ENCODE results near the gene CD40. TPM values are rescaled to one million over a fixed set of nuclear protein-coding genes. Genes with fewer than 3 reads are reported as not detected.

Gene CD40
- total and polyA plus RNA-seq, 2 donors (not counting 1 experiment from before 2014, with no cell fraction given) = 1.5 to 2.3 TPM

GRCh38 chr20:46161921-46162320 lies 43.8 kb downstream of the CD40 start:
- DNase-seq (ENCODE audit: low read depth in 2 of 2) = no peak
- no peak for TF ChIP-seq CTCF (conservative IDR thresholded peaks at IDR 0.05 in 1 of 2, IDR thresholded peaks at IDR 0.05 in 1 of 2; ENCODE audit: low read depth in 1 of 2, low read length in 2 of 2)
- TF ChIP-seq EZH2 (IDR thresholded peaks at IDR 0.05; ENCODE audit: low read length, missing control alignments) = no peak
- H3K4me3 ChIP-seq (replicated peaks in 1 of 4; ENCODE audit: control extremely low read depth in 1 of 4, insufficient read depth in 1 of 4, low read depth in 3 of 4, low read length in 4 of 4) = no peak overlapping the region
- no peaks in the 10 kb centered on the region for H3K9me3 ChIP-seq (ENCODE audit: control insufficient read depth, insufficient read depth, low read depth, low read length)
- H3K4me2 ChIP-seq (ENCODE audit: extremely low read depth, insufficient read depth, low read length) = no peak overlapping the region
- no peak overlapping the region for H3K9ac ChIP-seq (ENCODE audit: insufficient read depth, low read length)
- no peaks in the 10 kb centered on the region for H3K36me3 ChIP-seq (ENCODE audit: control insufficient read depth, insufficient read depth, low read length)
- no peaks in the 10 kb centered on the region for H3K79me2 ChIP-seq (ENCODE audit: control insufficient read depth, insufficient read depth, low read length)
- H4K20me1 ChIP-seq (ENCODE audit: control insufficient read depth, extremely low read depth, insufficient read depth, low read length) = no peaks in the 10 kb centered on the region
- H3K27me3 ChIP-seq (ENCODE audit: control insufficient read depth, insufficient read depth, low read length) = peaks cover 6% of the 10 kb centered on the region
- H2AFZ ChIP-seq (ENCODE audit: low read length) = no peak overlapping the region
- H3K27ac ChIP-seq (ENCODE audit: insufficient read depth, low read length) = no peak overlapping the region
- no peaks in the 10 kb centered on the region for H3K4me1 ChIP-seq (ENCODE audit: control insufficient read depth, extremely low read depth, insufficient read depth, low read length)

GRCh38 chr20:46164254-46164653 lies 46.1 kb downstream of the CD40 start:
- Histone ChIP-seq H3K27ac (ENCODE audit: insufficient read depth, low read length) (no peak overlapping the region), H3K4me1 (ENCODE audit: control insufficient read depth, extremely low read depth, insufficient read depth, low read length) (no peaks in the 10 kb centered on the region), H3K36me3 (ENCODE audit: control insufficient read depth, insufficient read depth, low read length) (no peaks in the 10 kb centered on the region), H3K4me2 (ENCODE audit: extremely low read depth, insufficient read depth, low read length) (no peak overlapping the region), H3K27me3 (ENCODE audit: control insufficient read depth, insufficient read depth, low read length) (peaks cover 6% of the 10 kb centered on the region), H3K4me3 (replicated peaks in 1 of 4; ENCODE audit: control extremely low read depth in 1 of 4, insufficient read depth in 1 of 4, low read depth in 3 of 4, low read length in 4 of 4) (no peak overlapping the region), H4K20me1 (ENCODE audit: control insufficient read depth, extremely low read depth, insufficient read depth, low read length) (no peaks in the 10 kb centered on the region), H3K9ac (ENCODE audit: insufficient read depth, low read length) (no peak overlapping the region), H3K79me2 (ENCODE audit: control insufficient read depth, insufficient read depth, low read length) (no peaks in the 10 kb centered on the region), H2AFZ (ENCODE audit: low read length) (no peak overlapping the region), H3K9me3 (ENCODE audit: control insufficient read depth, insufficient read depth, low read depth, low read length) (no peaks in the 10 kb centered on the region)
- TF ChIP-seq EZH2 (IDR thresholded peaks at IDR 0.05; ENCODE audit: low read length, missing control alignments) (no peak), CTCF (conservative IDR thresholded peaks at IDR 0.05 in 1 of 2, IDR thresholded peaks at IDR 0.05 in 1 of 2; ENCODE audit: low read depth in 1 of 2, low read length in 2 of 2) (no peak)
- DNase-seq (ENCODE audit: low read depth in 2 of 2) = no peak

GRCh38 chr20:46167080-46167479 lies 49.0 kb downstream of the CD40 start:
- H4K20me1 ChIP-seq (ENCODE audit: control insufficient read depth, extremely low read depth, insufficient read depth, low read length) = no peaks in the 10 kb centered on the region
- H3K36me3 ChIP-seq (ENCODE audit: control insufficient read depth, insufficient read depth, low read length) = no peaks in the 10 kb centered on the region
- H3K4me3 ChIP-seq (replicated peaks in 1 of 4; ENCODE audit: control extremely low read depth in 1 of 4, insufficient read depth in 1 of 4, low read depth in 3 of 4, low read length in 4 of 4) = no peak overlapping the region
- TF ChIP-seq EZH2 (IDR thresholded peaks at IDR 0.05; ENCODE audit: low read length, missing control alignments) = no peak
- TF ChIP-seq CTCF (conservative IDR thresholded peaks at IDR 0.05 in 1 of 2, IDR thresholded peaks at IDR 0.05 in 1 of 2; ENCODE audit: low read depth in 1 of 2, low read length in 2 of 2) = no peak
- no peak overlapping the region for H3K4me2 ChIP-seq (ENCODE audit: extremely low read depth, insufficient read depth, low read length)
- no peaks in the 10 kb centered on the region for H3K79me2 ChIP-seq (ENCODE audit: control insufficient read depth, insufficient read depth, low read length)
- H2AFZ ChIP-seq (ENCODE audit: low read length) = no peak overlapping the region
- DNase-seq (ENCODE audit: low read depth in 2 of 2) = no peak
- no peak overlapping the region for H3K9ac ChIP-seq (ENCODE audit: insufficient read depth, low read length)
- H3K27ac ChIP-seq (ENCODE audit: insufficient read depth, low read length) = no peak overlapping the region
- peaks cover 4% of the 10 kb centered on the region for H3K27me3 ChIP-seq (ENCODE audit: control insufficient read depth, insufficient read depth, low read length)
- no peaks in the 10 kb centered on the region for H3K9me3 ChIP-seq (ENCODE audit: control insufficient read depth, insufficient read depth, low read depth, low read length)
- H3K4me1 ChIP-seq (ENCODE audit: control insufficient read depth, extremely low read depth, insufficient read depth, low read length) = no peaks in the 10 kb centered on the region
